Measurements from ENCODE around the gene DOCK11. TPM values are rescaled to one million over a fixed set of nuclear protein-coding genes. Genes with fewer than 3 reads are reported as not detected.

DOCK11 gene
- total and polyA plus RNA-seq, 10 of the 15 experiments (the other 5 are each of a cell fraction or from before 2014, with no cell fraction given): 16.3 to 30.7 (median 19.8) TPM

DNA sequence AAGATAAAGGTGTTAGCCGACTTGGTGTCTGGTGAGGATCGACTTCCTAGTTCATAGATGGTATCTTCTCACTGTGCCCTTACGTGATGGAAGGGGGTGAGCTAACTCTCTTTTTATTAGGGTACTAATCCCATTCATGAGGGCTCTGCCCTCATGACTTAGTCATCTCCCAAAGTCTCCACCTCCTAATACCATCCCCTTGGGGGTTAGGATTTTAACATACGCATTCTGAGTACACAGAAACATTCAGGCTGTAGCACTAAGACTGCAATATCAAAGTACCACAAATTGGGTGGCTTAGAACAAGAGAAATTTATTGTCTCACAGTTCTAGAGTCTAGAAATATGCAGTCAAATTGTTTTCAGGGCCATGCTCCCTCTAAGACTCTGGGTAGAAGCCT lies 173.8 kb downstream of the DOCK11 start:
- intact Hi-C loops (cut with micrococcal nuclease; ENCODE audit: unreplicated experiment): no loop called here
- Histone ChIP-seq H3K9me3 (replicated peaks; ENCODE audit: control insufficient read depth, insufficient read depth, low read length) (no peaks in the 10 kb centered on the region), H3K27me3 (replicated peaks in 1 of 2; ENCODE audit: control insufficient read depth in 2 of 2, insufficient read depth in 2 of 2, low read length in 1 of 2) (no peaks in the 10 kb centered on the region), H3K27ac (ENCODE audit: control insufficient read depth, insufficient read depth) (no peak overlapping the region), H3K36me3 (ENCODE audit: control insufficient read depth in 2 of 2, insufficient read depth in 2 of 2, low read length in 1 of 2) (no peaks in the 10 kb centered on the region), H3K79me2 (ENCODE audit: control insufficient read depth, insufficient read depth, low read length) (no peaks in the 10 kb centered on the region), H4K20me1 (ENCODE audit: control insufficient read depth, insufficient read depth) (no peaks in the 10 kb centered on the region), H2AFZ (ENCODE audit: control insufficient read depth, low read depth, low read length) (no peak overlapping the region), H3K4me2 (ENCODE audit: control insufficient read depth, insufficient read depth) (no peak overlapping the region), H3K4me3 (no peak overlapping the region), H3K9ac (ENCODE audit: control insufficient read depth, insufficient read depth, low read length) (no peak overlapping the region), H3K4me1 (ENCODE audit: control insufficient read depth, insufficient read depth, low read length) (no peaks in the 10 kb centered on the region)
- SMC1A ChIA-PET (ENCODE audit: uncharacterized antibody, unreplicated experiment): interaction anchor here (0.6 kb wide), 1 partner anchor 107 kb away, joined by 3 read pairs; no protein-coding TSS in a partner anchor
- CTCF ChIA-PET: no interaction called here
- no peak for FAIRE-seq
- 50% methylated on average over 4 of the region's 4 CpGs for WGBS (ENCODE audit: insufficient coverage, insufficient replicate concordance, low lambda C conversion rate, missing lambda C conversion rate)
- DNase-seq (ENCODE audit: low read depth, low spot score): no peak
- ATAC-seq: no peak
- no TSS peak for BruUV-seq (replicated peaks)
- RAD21 ChIA-PET (ENCODE audit: unreplicated experiment): no interaction called here
- TF ChIP-seq RCOR1 (conservative IDR thresholded peaks at IDR 0.05; ENCODE audit: low read depth, low read length) (no peak), FOS (IDR thresholded peaks at IDR 0.05; ENCODE audit: borderline replicate concordance, extremely low read depth, insufficient read length) (no peak), ZNF274 (IDR thresholded peaks at IDR 0.05; ENCODE audit: insufficient read depth, insufficient read length) (no peak), CHD1 (IDR thresholded peaks at IDR 0.05; ENCODE audit: low read depth, low read length) (no peak)
- in situ Hi-C loops (cut with MboI): no loop called here
- POLR2A ChIA-PET: no interaction called here

DNA sequence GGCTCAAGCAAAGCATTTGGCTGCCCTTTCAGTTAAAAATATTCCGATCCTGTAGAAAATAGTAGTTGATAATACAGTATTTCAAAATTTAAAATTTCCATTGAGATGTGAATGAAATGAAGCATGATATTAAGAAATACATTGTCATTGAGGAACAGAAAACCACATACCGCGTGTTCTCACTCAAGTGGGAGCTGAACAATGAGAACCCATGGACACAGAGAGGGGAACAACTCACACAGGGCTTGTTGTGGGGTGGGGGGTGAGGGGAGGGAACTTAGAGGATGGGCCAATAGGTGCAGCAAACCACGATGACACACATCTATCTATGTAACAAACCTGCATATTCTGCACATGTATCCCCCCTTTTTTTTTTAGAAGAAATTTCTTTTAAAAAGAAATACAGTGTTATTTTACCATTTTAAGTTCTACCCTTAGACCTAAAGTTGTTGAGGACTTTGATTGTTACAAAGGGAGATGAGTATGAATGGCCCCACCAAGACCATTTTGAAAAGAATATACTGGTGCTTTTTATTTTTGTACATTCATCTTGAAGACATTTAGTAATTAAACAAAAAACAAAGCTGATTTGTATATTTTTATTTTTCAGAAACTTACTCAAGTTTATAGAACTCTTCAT lies 179.8 kb downstream of the DOCK11 start:
- no peak overlapping the region for H3K27ac ChIP-seq (ENCODE audit: control insufficient read depth, insufficient read depth)
- WGBS (ENCODE audit: insufficient coverage, insufficient replicate concordance, low lambda C conversion rate, missing lambda C conversion rate): 67% methylated on average over 4 of the region's 4 CpGs
- H3K36me3 ChIP-seq (ENCODE audit: control insufficient read depth in 2 of 2, insufficient read depth in 2 of 2, low read length in 1 of 2): no peaks in the 10 kb centered on the region
- no peaks in the 10 kb centered on the region for H3K27me3 ChIP-seq (replicated peaks in 1 of 2; ENCODE audit: control insufficient read depth in 2 of 2, insufficient read depth in 2 of 2, low read length in 1 of 2)
- ChIA-PET POLR2A (no interaction called here), SMC1A (ENCODE audit: uncharacterized antibody, unreplicated experiment) (interaction anchor here (0.7 to 3.4 kb wide), 6 partner anchors 8 to 84 kb away, joined by 3 to 11 read pairs (median 4); no protein-coding TSS in a partner anchor), RAD21 (ENCODE audit: unreplicated experiment) (no interaction called here), CTCF (interaction anchor here (0.6 to 1.7 kb wide), 4 partner anchors 10 to 48 kb away, joined by 3 to 7 read pairs (median 4); no protein-coding TSS in a partner anchor)
- TF ChIP-seq POLR2AphosphoS5 (IDR thresholded peaks at IDR 0.05; ENCODE audit: low read length): no peak
- H3K9me3 ChIP-seq (replicated peaks; ENCODE audit: control insufficient read depth, insufficient read depth, low read length): no peaks in the 10 kb centered on the region
- no TSS peak for BruUV-seq (replicated peaks)
- intact Hi-C loops (cut with micrococcal nuclease; ENCODE audit: unreplicated experiment): no loop called here
- ATAC-seq: no peak
- H4K20me1 ChIP-seq (ENCODE audit: control insufficient read depth, insufficient read depth): no peaks in the 10 kb centered on the region
- DNase-seq (ENCODE audit: low read depth, low spot score): no peak
- no peak overlapping the region for H2AFZ ChIP-seq (ENCODE audit: control insufficient read depth, low read depth, low read length)
- H3K4me1 ChIP-seq (ENCODE audit: control insufficient read depth, insufficient read depth, low read length): no peaks in the 10 kb centered on the region
- no peaks in the 10 kb centered on the region for H3K79me2 ChIP-seq (ENCODE audit: control insufficient read depth, insufficient read depth, low read length)
- in situ Hi-C loops (cut with MboI): no loop called here
- H3K4me2 ChIP-seq (ENCODE audit: control insufficient read depth, insufficient read depth): no peak overlapping the region
- no peak overlapping the region for H3K4me3 ChIP-seq
- no peak overlapping the region for H3K9ac ChIP-seq (ENCODE audit: control insufficient read depth, insufficient read depth, low read length)
- FAIRE-seq: no peak
